K562 (cell line): ENCODE measurements around the gene HFE. TPM values are rescaled to one million over a fixed set of nuclear protein-coding genes. Genes with fewer than 3 reads are reported as not detected.

Experiments
- CBX3 ChIP-seq, 2 experiments: IDR thresholded peaks; 1 replicate in 1 of 2; 2 replicates in 1 of 2; pipeline ENCODE4 v1.6.1; 2012; ENCODE audit warnings: inconsistent platforms in 2 of 2, low read length in 2 of 2, borderline replicate concordance in 1 of 2, control low read depth in 1 of 2
- FOXA1 ChIP-seq: fragments of 450-650 bp; IDR thresholded peaks from 2 replicates; pipeline ENCODE4 v1.6.1; 2016; ENCODE audit warnings: mild to moderate bottlenecking, borderline replicate concordance
- FOXJ3 ChIP-seq: sonication (generic); formaldehyde crosslinking; IDR thresholded peaks from 2 replicates; pipeline ENCODE4 v1.4.0; 2020; ENCODE audit warnings: mild to moderate bottlenecking, missing genetic modification reagents
- GATA2 ChIP-seq: sonication (generic); formaldehyde crosslinking; IDR thresholded peaks from 2 replicates; pipeline ENCODE4 v1.4.0; 2020; ENCODE audit warnings: mild to moderate bottlenecking, missing genetic modification reagents
- JUND ChIP-seq, 2 experiments: IDR thresholded peaks; 2 replicates in 1 of 2; 3 replicates in 1 of 2; pipeline ENCODE4 v1.6.1; 2011; ENCODE audit warnings: borderline replicate concordance in 2 of 2, low read depth in 2 of 2, low read length in 2 of 2, improper control_type of control experiment in 1 of 2, missing biosample characterization in 1 of 2, missing genetic modification characterization in 1 of 2, missing genetic modification reagents in 1 of 2
- KLF13 ChIP-seq: fragments of 450-650 bp; IDR thresholded peaks from 2 replicates; pipeline ENCODE4 v1.6.1; 2016; ENCODE audit warnings: missing genetic modification characterization, low read depth, mild to moderate bottlenecking, missing compliant biosample characterization, moderate library complexity, borderline replicate concordance
- RBM17 ChIP-seq: fragments of 200-400 bp; formaldehyde crosslinking; IDR thresholded peaks from 2 replicates; pipeline ENCODE4 v1.6.1; 2017; ENCODE audit warnings: low read depth, mild to moderate bottlenecking, low read length, borderline replicate concordance
- polyA plus RNA-seq, 8 experiments: library from polyadenylated mRNA; depleted of rRNA in 4 of 8; stranded (reverse) in 5 of 8; unstranded in 3 of 8; fragments of >200 nt; fragmentation: Nextera tagmentation in 2 of 8; fragmentation: Illumina TruSeq in 1 of 8; extraction: Ambion mirVana in 2 of 8; extraction: Trizol in 1 of 8; gene quantifications; 2 replicates each; pipeline versions ENCODE4 v1.2.1 to v1.2.3, GENCODE V29; 2011 to 2014; ENCODE audit warnings: inconsistent platforms in 1 of 8, missing spikeins in 1 of 8
- total RNA-seq, 7 experiments: library from RNA; depleted of rRNA in 6 of 7; stranded (reverse); fragments of >200 nt in 6 of 7; fragmentation: Illumina TruSeq in 2 of 7; extraction: Trizol in 2 of 7; gene quantifications; 2 replicates each; pipeline versions ENCODE4 v1.2.1 to v1.2.3, GENCODE V29; 2011 to 2021; ENCODE audit warnings: low replicate concordance in 1 of 7

Gene HFE
- total and polyA plus RNA-seq, 9 of the 15 experiments (the other 6 are each of a cell fraction or from before 2014, with no cell fraction given) = 0.14 to 1.2 (median 0.76) TPM

GRCh38 chr6:26055719-26056582 lies 31.3 kb upstream of the HFE start (continued):
- TF ChIP-seq RBM17 (no peak), CBX3 (IDR thresholded peaks at IDR 0.05; ENCODE audit: borderline replicate concordance in 1 of 2, low read length in 2 of 2) (peak in 1 of 2 experiments; percentile 49; a peak in 1 of 3 replicates), GATA2 (CRISPR knock-in tag) (no peak), KLF13 (tag) (no peak), JUND (IDR thresholded peaks at IDR 0.05; ENCODE audit: borderline replicate concordance, low read depth, low read length) (peak; percentile 34; the same call in 1 of the 2 replicates), JUND (tag; IDR thresholded peaks at IDR 0.05; ENCODE audit: borderline replicate concordance, low read depth, low read length) (peak; percentile 38; the same call in 1 of the 3 replicates), FOXJ3 (no peak), FOXA1 (no peak)
- TF ChIP-seq, all 486 proteins: peak for 243
